ENCODE data around the gene SMIM26.
A peak's percentile ranks its signal among the peaks of the same experiment; 100 is the strongest.
"Not testable (repeated sequence)": the region's sequence is repeated elsewhere in the genome, so short reads cannot be mapped to it uniquely, and the experiment has no call there.

The SMIM26 gene, protein sequence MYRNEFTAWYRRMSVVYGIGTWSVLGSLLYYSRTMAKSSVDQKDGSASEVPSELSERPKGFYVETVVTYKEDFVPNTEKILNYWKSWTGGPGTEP

DNA sequence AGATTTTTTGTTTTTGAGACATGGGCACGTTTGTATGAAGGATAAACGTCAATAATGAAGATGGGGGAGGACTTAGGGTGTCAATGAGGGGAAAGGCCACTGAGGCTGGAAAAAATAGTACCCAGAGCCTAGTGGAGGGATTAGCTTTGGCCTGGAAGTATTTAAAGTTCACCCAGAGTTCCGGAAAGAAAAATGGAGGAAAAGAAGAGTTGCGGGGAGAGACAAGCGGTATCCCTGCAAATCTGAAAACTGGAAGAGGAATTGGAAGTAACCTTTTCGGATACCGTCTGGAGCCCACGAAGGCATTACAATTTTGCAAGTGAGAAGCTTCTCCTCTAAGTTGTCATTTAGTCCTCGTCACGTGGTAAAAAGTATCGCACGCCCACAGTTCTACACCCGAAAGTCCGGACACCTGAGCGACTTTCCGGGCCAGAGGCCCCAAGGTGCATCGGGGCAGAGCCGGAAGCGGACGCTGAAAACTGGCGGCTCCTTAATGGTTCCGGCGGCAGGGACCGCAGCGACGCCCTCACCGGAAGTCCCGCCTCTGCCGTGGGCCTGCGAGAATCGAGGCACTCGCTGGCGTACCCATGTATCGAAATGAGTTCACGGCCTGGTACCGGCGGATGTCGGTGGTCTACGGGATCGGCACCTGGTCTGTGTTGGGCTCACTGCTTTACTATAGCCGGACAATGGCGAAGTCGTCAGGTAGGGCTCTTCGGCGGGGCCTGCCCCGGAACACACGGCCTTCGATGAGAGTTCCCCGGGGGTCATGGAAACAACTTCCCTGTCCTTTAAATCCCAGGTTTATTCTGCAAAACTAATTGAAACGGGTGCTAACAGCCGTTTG is at the start of gene SMIM26:
SMIM26 (plus strand) TSS at position 541 of the 847 bp plus-strand sequence; CDS start at position 588, 47 bp downstream.
- DNase-seq = peak; percentile 63 to 94 (median 84)

DNA sequence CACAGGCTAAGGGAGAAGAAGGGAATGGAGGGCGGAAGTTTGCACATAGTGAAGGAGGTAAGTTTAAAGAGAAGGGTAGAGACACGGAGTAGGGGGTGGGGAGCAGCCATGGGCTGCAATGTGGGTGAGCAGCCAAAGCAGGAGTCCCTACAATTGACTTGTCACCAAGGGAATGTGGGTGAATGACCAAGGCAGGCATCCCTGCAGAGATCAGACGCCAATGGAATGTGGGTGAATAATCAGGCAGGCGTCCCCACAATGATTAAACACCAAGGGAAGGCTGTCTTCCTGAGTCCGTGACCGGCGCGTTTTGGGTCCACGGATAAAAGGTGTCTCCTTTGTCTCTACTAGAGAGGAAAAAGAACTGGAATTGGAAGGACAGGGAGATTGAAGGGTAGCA is 45.2 kb upstream of the SMIM26 start:
- not testable (repeated sequence) for DNase-seq

DNA sequence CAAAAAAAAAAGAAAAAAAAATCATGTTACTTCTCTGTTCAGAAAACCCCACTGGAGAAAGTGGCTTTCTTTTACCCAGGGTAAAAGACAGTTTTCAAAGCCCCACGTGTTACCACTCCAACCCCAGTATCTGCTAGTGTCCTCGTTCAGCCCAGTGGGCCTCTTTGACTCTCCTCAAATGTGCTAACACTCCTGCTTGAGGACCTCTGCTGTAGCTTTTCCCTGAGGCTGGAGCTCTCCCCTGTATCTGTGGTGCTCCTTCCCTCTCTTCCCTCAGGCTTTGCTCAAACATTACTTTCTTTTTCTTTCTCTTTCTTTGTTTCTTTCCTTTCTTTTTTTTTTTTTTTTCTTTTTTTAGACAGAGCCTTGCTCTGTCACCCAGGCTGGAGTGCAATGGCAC is 44.2 kb upstream of the SMIM26 start:
- no peak for DNase-seq

DNA sequence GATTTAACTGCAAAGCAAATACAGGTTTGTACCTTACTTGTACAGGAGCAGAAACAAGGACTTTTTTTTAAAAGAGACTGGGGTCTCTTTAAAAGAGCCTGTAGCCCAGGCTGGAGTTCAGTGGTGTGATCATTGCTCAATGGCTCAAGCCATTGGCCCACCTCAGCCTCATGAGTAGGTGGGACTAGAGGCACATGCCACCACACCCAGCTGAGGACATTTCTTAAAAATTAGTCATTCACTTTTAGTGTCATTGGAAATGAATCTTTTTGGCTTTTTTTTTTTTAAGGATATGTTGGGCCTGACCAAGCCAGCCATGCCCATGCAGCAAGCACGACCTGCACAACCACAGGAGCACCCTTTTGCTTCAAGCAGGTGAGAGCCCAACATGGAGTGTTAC is 42.6 kb upstream of the SMIM26 start:
- no peak for DNase-seq

DNA sequence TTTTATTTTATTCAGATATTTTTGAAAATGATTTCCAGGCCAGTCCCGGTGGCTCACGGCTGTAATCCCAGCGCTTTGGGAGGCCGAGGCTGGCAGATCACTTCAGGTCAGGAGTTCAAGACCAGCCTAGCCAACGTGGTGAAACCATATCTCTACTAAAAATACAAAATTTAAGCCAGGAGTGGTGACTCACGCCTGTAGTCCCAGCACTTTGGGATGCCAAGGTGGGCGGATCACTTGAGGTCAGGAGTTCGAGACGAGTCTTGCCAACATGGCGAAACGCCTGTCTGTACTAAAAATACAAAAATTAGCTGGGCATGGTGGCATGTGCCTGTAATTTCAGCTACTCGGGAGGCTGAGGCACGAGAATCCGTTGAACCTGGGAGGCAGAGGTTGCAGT is 40.5 kb upstream of the SMIM26 start:
- not testable (repeated sequence) for DNase-seq

DNA sequence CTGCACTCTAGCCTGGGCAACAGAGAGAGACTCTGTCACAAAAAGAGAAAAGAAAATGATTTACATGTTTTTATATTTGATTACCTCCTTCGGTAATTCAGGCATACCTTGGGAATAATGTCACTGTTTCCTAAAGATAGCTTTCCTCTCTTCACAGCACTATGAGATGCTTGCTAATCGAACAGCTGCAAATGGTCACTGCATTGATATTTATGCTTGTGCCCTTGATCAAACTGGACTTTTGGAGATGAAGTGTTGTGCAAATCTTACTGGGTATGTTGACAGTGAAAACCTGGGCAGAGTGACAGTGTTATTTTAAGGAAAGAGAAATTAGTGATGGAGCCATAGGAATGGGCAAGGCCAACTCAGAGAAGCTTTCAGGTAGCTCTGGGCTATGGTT is 39.9 kb upstream of the SMIM26 start:
- no peak for DNase-seq

DNA sequence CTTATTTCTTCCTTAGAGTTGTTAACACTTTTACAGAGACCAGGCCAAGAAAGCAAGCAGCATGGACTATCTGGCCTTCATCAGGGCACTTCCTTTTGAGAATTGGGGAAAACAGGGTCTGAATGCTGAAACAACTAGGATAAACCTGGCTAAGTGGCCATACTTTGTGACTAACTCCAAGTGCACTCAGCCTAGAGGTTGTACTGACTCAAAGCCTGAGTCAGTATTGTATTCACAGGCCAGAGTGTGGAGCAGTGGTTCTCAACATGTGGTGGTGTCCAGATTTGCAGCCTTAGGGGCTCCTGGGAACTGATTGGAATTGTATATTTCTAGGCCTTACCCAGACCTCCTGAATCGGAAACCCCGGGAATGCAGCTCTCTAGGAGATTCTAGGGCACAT is 39.4 kb upstream of the SMIM26 start:
- no peak for DNase-seq

DNA sequence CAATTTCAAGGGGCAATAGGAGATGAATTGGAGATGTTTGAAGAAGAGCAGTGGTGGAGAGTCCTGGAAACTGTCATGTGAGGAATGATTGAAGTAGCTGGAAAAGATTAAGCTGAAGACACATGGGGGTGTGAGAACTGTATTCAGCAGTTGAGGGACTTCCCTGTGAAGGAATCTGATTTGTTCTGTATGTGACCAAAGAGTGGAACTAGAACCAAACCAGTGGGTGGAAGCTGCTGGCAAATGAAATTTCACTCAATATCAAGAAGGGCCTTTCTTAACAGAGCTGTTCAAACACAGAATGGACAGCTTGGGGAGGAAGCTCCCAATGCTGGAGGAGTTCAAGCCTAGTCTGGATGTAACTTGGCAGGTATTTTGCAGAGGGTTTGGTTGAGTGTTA is 38.2 kb upstream of the SMIM26 start:
- no peak for DNase-seq

DNA sequence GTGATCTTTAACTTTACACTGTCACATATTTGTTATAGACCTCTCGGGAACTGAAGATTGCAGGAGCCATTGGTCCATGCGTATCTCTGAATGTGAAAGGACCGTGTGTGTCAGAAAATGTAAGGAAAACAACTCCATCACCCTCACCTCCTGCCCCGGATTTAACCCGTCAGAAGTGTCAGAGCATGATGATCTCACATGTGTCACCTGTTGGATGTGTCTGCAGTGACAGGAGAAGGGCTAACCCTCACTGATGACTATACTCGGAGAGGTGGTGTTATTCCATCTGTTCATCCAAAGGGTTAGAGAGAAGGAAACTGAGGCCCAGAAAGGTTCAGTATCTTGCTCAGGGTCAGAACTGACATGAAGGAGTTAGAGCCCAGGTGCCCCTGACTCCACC is 34.6 kb upstream of the SMIM26 start:
- no peak for DNase-seq

DNA sequence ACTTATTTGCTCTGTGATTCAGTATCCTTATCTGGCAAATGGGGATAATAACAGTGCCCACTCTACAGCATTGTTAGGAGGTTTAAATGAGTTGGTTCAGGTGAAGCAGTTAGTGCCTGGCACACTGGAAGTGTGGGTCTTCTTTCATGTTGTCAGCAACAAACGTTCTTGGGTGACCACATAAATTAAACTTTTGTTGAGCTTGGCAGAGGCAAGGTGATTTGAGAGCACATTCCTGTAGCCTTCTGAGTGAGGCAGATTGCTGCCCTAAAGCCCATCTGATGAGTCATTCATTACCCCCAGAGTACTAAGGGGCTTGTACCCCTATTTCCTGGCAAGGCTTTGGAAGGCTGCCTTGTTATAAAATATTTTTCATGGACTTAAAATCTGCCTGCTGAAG is 33.7 kb upstream of the SMIM26 start:
- DNase-seq = no peak

DNA sequence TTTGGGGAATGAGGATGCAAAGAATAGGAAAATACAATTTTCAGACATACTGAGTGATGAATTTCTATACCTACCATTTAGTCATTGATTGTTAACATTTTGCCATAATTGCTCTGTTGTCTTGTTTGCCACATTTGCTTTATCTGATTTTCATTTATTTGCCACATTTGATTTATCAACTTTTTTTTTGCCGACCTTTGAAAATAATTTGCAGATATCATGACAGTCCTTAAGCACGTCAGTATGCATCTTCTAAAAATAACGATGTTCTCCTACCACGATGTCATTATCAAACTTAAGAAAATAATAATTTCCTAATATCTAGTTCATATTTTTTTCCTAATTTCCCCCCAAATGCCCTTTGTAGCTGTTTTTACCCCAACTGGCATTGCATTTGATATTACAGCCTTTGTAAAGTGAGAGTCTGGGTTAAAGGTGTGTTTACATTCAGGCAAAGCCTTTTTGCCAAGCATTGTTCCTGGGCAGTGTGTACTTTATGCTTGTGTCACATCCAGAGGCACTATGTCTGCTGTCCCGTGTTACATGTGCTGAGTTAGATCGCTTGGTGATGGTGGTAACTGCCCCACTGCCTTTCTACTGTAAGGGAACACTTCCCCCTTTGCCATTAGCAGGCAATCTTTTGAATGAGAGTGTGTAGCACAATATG is 33.1 kb upstream of the SMIM26 start:
- no peak for DNase-seq

DNA sequence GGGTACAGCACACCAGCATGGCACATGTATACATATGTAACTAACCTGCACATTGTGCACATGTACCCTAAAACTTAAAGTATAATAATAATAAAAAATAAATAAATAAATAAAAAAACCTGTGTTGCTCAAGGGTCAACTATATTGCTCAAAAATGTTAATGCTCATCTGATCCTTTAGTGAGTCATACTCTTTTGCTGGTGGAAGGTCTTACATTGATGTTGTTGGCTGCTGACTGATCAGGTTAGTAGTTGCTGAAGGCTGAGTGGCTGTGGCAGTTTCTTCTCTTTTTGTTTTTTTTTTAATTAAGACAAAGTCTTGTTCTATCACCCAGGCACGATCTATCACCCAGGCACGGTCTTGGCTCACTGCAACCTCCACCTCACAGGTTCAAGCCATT is 29.6 kb upstream of the SMIM26 start:
- no peak for DNase-seq

DNA sequence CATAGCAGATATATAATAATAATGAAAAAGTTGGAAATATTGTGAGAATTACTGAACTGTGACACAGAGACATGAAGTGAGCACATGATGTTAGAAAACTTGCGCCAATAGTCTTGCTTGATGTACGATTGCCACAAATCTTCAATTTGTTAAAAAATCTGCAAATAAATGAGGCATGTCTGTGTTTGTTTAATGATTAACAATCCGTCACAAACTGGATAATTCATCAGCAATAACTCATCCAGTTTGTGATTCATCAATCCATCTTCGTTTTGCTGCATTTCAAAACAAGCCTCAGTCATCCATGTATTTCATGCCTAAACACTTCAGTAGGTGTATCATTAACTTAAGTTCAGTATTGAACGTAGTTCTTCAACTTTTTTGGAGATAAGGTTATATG is 25.5 kb upstream of the SMIM26 start:
- DNase-seq = no peak

DNA sequence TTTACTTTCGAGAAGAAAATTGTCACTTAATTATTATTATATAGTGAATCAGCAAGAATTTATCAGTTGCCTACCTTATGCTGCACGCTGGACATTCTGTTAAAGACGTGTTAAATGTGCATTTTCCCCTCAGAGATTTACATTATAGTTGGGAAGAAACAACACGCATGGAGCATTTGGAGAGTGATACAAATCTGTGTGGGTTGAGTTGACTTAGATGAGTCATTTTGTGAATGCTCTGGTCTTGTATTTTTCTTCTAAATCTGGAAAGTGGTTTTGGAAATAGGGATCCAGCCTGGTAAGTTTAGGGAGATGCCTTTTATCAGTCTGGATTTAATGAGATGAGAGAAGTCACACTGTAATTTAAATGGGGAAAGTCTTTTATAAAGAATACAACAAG is 24.0 kb upstream of the SMIM26 start:
- DNase-seq = peak in 1 of 58 donors; percentile 6

DNA sequence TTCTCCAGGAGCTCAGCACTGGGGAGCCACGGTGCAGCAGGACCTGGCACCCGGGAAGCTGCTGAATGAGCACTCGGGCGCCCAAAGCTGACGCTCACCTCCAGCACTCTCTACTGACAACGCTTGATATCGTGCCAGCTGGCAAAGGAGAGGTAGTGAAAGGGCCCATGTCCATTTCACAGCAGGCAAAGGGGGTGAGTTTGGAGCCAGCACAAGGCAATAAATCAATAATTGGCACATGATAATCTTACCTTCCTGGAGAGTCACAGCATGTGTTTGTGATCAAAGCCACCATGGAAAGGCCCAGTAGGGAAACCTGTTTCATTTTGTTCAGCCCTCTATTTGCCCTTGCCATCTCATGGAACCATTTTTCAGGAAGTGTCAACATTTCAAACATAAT is 23.3 kb upstream of the SMIM26 start:
- DNase-seq = peak in 1 of 58 donors; percentile 25

DNA sequence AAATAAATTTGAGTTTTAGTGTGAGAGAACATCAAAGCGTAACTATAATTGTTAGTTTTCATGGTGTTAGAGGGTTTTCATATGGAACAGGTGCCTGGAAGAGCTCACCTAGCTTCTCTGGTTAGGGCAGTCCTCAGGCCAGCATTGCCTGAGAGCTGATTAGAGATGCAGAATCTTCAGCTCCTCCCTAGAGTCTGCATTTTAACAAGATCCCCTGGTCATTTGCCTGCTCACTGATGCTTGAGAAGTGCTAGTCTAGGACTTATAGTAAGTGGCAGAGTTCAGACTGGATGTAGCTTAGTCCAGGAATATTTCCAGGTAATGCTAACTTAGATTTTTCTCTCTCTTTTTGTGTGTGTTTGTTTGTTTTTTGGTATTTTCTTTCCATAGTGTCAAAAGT is 21.7 kb upstream of the SMIM26 start:
- no peak for DNase-seq

DNA sequence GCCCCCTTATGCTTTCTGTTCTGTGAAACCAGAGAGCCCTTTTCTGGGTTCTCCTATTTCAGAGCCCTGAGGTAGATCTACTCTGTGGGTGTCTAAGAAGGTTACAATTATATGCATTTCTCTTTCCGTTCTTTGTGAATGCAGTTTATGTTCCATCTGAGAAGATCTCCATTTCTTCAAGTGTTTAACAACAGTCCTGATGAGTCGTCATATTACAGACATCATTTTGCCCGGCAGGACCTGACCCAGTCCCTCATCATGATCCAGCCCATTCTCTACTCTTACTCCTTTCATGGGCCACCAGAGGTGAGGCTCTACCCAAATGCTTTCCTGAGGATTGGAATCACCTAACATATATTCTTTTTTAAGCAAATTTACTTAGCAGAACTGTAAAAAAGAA is 18.8 kb upstream of the SMIM26 start:
- DNase-seq = no peak

DNA sequence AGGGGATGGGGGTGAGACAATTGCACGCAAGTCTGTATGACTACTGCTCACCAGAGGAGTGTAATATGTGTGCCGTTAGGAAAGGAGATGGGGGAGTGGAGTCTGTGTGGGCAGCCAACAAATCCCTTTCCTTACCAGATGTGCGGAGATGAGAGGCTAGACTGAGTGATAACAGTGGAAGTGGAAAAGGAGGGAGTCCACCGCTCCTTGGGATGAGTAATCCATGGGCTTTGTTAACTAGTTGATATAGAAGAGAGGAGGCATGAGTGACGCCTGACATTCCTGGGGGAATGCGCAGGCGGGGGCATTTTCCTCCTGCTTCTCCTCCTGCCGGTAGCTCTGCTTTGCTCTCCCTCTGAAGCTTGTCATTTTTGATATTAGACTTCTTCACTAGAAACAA is 13.5 kb upstream of the SMIM26 start:
- peak in 2 of 58 donors; percentile 6 to 9 for DNase-seq

DNA sequence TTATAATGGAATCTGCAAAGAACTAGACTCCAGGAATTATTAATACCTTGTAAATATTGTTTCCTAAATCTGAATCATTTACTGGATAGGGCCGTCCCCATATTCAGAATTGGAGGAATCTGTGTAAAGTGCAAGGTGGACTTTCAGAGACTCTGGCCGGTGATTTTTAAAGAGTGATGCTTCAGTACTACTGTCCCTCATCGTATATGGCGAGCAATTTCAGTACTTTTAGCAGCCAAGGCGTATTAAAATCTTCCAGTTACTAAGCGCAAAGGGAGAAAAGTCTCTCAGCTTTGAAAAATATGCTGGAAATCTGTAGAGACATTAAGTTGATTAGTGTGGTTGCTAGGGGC is 483 bp downstream of the SMIM26 start:
- no peak for DNase-seq

DNA sequence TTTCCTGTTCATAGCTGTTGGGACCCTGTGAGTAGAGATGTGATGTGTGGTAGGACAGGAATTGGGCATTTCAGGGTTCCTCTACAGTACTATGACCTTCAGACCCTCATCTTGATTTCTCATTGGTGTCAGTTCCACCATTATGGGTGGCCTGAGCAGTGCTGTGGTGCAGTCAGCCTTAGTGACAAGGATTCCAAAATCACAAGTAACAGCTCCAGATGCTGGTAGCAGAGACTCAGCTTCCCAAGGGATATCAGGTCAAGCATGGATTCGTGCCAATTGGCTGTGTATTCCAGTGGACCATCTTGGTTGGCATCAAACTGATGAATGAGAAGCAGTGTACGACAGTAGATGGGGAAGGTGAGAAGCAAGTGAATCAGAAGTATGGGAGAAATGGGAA is 3.8 kb downstream of the SMIM26 start:
- no peak for DNase-seq

DNA sequence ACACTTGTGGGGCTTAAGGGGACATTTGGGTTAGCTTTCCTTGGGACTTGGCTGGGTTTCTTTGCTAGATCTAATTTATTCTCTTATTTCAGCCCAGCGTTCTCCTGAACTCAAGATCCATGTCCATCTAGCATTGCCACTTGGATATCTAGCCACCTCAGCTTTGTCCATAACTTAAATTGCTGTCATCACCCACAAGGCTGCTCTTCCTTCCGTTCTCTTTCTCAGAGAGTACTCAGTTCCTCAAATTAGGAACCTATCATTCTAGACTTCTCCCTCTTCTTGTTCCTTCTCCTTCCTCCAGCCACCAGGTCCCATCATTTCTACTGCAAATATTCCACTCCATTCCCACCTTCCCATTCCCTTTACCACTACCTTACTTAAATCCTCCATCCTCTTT is 4.3 kb downstream of the SMIM26 start:
- DNase-seq = no peak

DNA sequence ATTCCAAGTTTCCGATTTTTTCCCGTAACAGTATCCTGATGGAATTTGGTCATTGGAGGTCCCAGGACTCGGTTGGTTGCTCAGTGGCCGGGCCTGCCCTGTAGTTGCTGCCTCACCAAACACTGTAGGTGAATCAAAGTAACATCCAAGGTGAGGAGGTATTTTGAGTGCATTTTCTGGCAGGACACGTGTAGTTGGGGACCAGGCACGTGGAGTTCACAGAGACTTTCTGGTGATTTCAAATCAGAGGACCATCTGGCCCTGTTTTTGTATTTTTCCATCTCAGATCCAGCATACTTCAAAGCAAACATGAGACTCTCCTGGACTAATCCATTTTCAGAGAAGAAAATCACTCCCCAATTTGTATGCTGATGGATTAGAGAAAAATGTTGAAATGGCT is 10.7 kb downstream of the SMIM26 start:
- no peak for DNase-seq

DNA sequence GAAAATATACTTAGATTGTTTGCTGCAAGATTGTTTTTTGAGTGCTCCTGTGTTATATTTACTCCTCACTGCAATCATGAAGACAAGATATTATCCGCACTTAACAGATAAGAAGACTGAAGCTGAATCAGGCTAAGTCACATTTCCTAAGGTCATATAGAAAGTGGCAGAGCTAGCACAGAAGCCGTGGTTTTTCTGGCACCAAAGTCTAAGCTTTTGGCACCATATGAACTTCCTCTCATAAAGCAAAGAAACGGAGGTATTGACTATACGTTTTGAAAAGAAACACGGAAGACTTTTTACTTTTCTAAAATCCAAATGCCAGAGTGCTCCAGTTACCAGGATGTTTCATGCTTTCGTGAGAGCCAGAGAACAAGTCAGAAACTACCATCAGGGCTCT is 11.3 kb downstream of the SMIM26 start:
- DNase-seq = no peak

All from anterior cingulate cortex (tissue), 58 donors.